Endodermal cell (in vitro differentiated cells): Measurements from ENCODE around the gene HACD2. TPM values are rescaled to one million over a fixed set of nuclear protein-coding genes. Genes with fewer than 3 reads are reported as not detected.

Experiments
- DNase-seq: peaks from one replicate; pipeline ENCODE4 v3.0.0-alpha.2; 2017
- H3K27ac ChIP-seq: 2 replicates; pipeline ENCODE4 v1.5.1; 2013; ENCODE audit warnings: mild to moderate bottlenecking, low read depth, low read length, moderate library complexity
- H3K27me3 ChIP-seq: 2 replicates; pipeline ENCODE4 v1.6.1; 2013; ENCODE audit warnings: mild to moderate bottlenecking, low read length, moderate library complexity; ENCODE audit not compliant: insufficient read depth, control insufficient read depth, poor library complexity, severe bottlenecking
- H3K36me3 ChIP-seq: 2 replicates; pipeline ENCODE4 v1.7.0; 2013; ENCODE audit warnings: mild to moderate bottlenecking, low read length, moderate library complexity; ENCODE audit not compliant: control insufficient read depth, insufficient read depth
- H3K4me1 ChIP-seq: one replicate; pipeline ENCODE4 v1.7.0; 2013; ENCODE audit warnings: low read length; ENCODE audit not compliant: control insufficient read depth, insufficient read depth
- H3K4me3 ChIP-seq: 2 replicates; pipeline ENCODE4 v1.5.1; 2013; ENCODE audit warnings: mild to moderate bottlenecking, low read length, moderate library complexity
- H3K9ac ChIP-seq: 2 replicates; pipeline ENCODE4 v1.6.1; 2013; ENCODE audit warnings: mild to moderate bottlenecking, low read length, moderate library complexity; ENCODE audit not compliant: poor library complexity, severe bottlenecking; ENCODE audit errors: extremely low read depth
- H3K9me3 ChIP-seq: 2 replicates; pipeline ENCODE4 v1.6.1; 2013; ENCODE audit warnings: mild to moderate bottlenecking, low read length, moderate library complexity; ENCODE audit not compliant: control insufficient read depth
- H3K27ac Mint-ChIP-seq: 2 replicates; pipeline ENCODE4 v1.8.0; 2020; ENCODE audit warnings: mixed read lengths
- H3K27me3 Mint-ChIP-seq: 2 replicates; pipeline ENCODE4 v1.8.0; 2021; ENCODE audit warnings: mild to moderate bottlenecking, mixed read lengths; ENCODE audit not compliant: insufficient read depth
- H3K36me3 Mint-ChIP-seq: 2 replicates; pipeline ENCODE4 v1.8.0; 2020; ENCODE audit warnings: low read depth, mixed read lengths
- H3K4me1 Mint-ChIP-seq: 2 replicates; pipeline ENCODE4 v1.8.0; 2020; ENCODE audit warnings: mixed read lengths
- H3K4me3 Mint-ChIP-seq: 2 replicates; pipeline ENCODE4 v1.8.0; 2020; ENCODE audit warnings: mild to moderate bottlenecking, moderate library complexity, mixed read lengths
- H3K9me3 Mint-ChIP-seq: 2 replicates; pipeline ENCODE4 v1.8.0; 2020; ENCODE audit warnings: mild to moderate bottlenecking, mixed read lengths
- CTCF ChIP-seq: fragments of 200-600 bp; sonication (generic); conservative IDR thresholded peaks from 2 replicates; pipeline ENCODE4 v1.5.0; 2021; ENCODE audit warnings: antibody characterized with exemption, mild to moderate bottlenecking
- WGBS, 2 experiments: methylation state at CpG; one replicate each; pipeline versions ENCODE4 v1.1.5 to v1.1.7; 2013; ENCODE audit warnings: missing lambda C conversion rate in 2 of 2, mixed read lengths in 1 of 2; ENCODE audit not compliant: insufficient coverage in 1 of 2, insufficient read length in 1 of 2; 5-methylcytosine and 5-hydroxymethylcytosine counted together
- total RNA-seq, 2 donors: library from RNA; stranded (reverse); fragmentation: NEBNext Ultra II Directional in 1 of 2; extraction: Animal tissue kit (Norgen Biotek cat#: 25700) in 1 of 2; gene quantifications; 2 replicates in 1 of 2; 3 replicates in 1 of 2; pipeline ENCODE4 v1.2.1, GENCODE V29; 2021

The HACD2 gene
- total RNA-seq, 2 donors from 2014 or later, result 32.5 to 48.7 TPM

GRCh38 chr3:123525433-123525832 is 59.4 kb downstream of the HACD2 start:
- Histone ChIP-seq H3K9me3 (no peaks in the 10 kb centered on the region), H3K4me1 (no peaks in the 10 kb centered on the region), H3K36me3 (peaks cover 73% of the 10 kb centered on the region), H3K4me3 (no peak overlapping the region), H3K9ac (no peak overlapping the region), H3K27me3 (no peaks in the 10 kb centered on the region), H3K27ac (no peak overlapping the region)
- whole genome bisulfite sequencing, 2 experiments, result 94 to 95% methylated on average over 3 of the region's 3 CpGs
- no peak for DNase-seq
- Mint-ChIP-seq H3K27me3 (no peaks in the 10 kb centered on the region), H3K36me3 (peaks cover 23% of the 10 kb centered on the region), H3K27ac (no peak overlapping the region), H3K9me3 (no peaks in the 10 kb centered on the region), H3K4me1 (peaks cover 5% of the 10 kb centered on the region), H3K4me3 (no peak overlapping the region)
- TF ChIP-seq CTCF, result no peak

- Mint-ChIP-seq H3K27me3 (no peaks in the 10 kb centered on the region), H3K4me1 (peaks cover 5% of the 10 kb centered on the region), H3K27ac (no peak overlapping the region), H3K9me3 (no peaks in the 10 kb centered on the region), H3K4me3 (no peak overlapping the region), H3K36me3 (peaks cover 23% of the 10 kb centered on the region)
- Histone ChIP-seq H3K27ac (no peak overlapping the region), H3K9me3 (no peaks in the 10 kb centered on the region), H3K4me3 (no peak overlapping the region), H3K27me3 (no peaks in the 10 kb centered on the region), H3K9ac (no peak overlapping the region), H3K4me1 (no peaks in the 10 kb centered on the region), H3K36me3 (peaks cover 76% of the 10 kb centered on the region)
- no peak for DNase-seq
- TF ChIP-seq CTCF, result no peak
- WGBS, 2 experiments, result 75 to 93% methylated on average over 2 to 4 of the region's 4 CpGs
Observed at GRCh38 chr3:123524981-123525380, 59.9 kb downstream of the HACD2 start.

- no peak for DNase-seq
- Mint-ChIP-seq H3K36me3 (peaks cover 23% of the 10 kb centered on the region), H3K4me3 (no peak overlapping the region), H3K27me3 (no peaks in the 10 kb centered on the region), H3K27ac (no peak overlapping the region), H3K4me1 (peaks cover 5% of the 10 kb centered on the region), H3K9me3 (no peaks in the 10 kb centered on the region)
- Histone ChIP-seq H3K9ac (no peak overlapping the region), H3K27ac (no peak overlapping the region), H3K27me3 (no peaks in the 10 kb centered on the region), H3K4me3 (no peak overlapping the region), H3K4me1 (no peaks in the 10 kb centered on the region), H3K9me3 (no peaks in the 10 kb centered on the region), H3K36me3 (peaks cover 81% of the 10 kb centered on the region)
- TF ChIP-seq CTCF, result no peak
- 93 to 94% methylated on average over 9 to 11 of the region's 11 CpGs for WGBS, 2 experiments
Observed at GRCh38 chr3:123523023-123523412, 61.8 kb downstream of the HACD2 start.
